IMR-90 (cell line): ENCODE measurements around the gene LYRM4. TPM values are rescaled to one million over a fixed set of nuclear protein-coding genes. Genes with fewer than 3 reads are reported as not detected.

Source experiments
- ATAC-seq: fragments of 200-7000 bp; cut with Tn5 transposase; 2 replicates; pipeline ENCODE4 v1.9.1; 2020; ENCODE audit warnings: low read depth, mild to moderate bottlenecking, moderate library complexity
- BruUV-seq: library from RNA; stranded (reverse); fragments of 400-500 nt; replicated peaks from 2 replicates; lab custom pipeline; 2021; lab: Mats Ljungman, UMichigan
- CTCF ChIA-PET: fragments of 300-600 bp; formaldehyde crosslinking; extraction: SDS; loops from one replicate; lab custom pipeline; 2021; ENCODE audit warnings: antibody characterized with exemption; lab: Yijun Ruan, JAX
- POLR2A ChIA-PET: fragments of 300-600 bp; sonication (Branson Sonifier 250); formaldehyde crosslinking; loops from one replicate; lab custom pipeline; 2022; ENCODE audit warnings: antibody characterized with exemption; ENCODE audit not compliant: unreplicated experiment; lab: Charles Lee
- DNase-seq: peaks from one replicate; pipeline ENCODE4 v3.0.0; 2013
- H2AFZ ChIP-seq: replicated peaks from 2 replicates; pipeline ENCODE3; 2013; ENCODE audit warnings: low read length, mild to moderate bottlenecking; ENCODE audit not compliant: poor library complexity
- H2AK5ac ChIP-seq: 2 replicates; pipeline ENCODE4 v1.6.1; 2013; ENCODE audit warnings: low read depth, low read length, inconsistent platforms
- H2AK9ac ChIP-seq: replicated peaks from 2 replicates; pipeline ENCODE3; 2013; ENCODE audit warnings: mild to moderate bottlenecking, low read depth, low read length, moderate library complexity; ENCODE audit not compliant: poor library complexity
- H2BK120ac ChIP-seq: 2 replicates; pipeline ENCODE4 v1.6.1; 2013; ENCODE audit warnings: low read depth, low read length, inconsistent platforms
- H2BK15ac ChIP-seq: 3 replicates; pipeline ENCODE4 v1.6.1; 2013; ENCODE audit warnings: low read depth, low read length, inconsistent platforms
- H2BK20ac ChIP-seq: 2 replicates; pipeline ENCODE4 v1.6.1; 2013; ENCODE audit warnings: low read depth, mild to moderate bottlenecking, inconsistent platforms, low read length, moderate library complexity
- H2BK5ac ChIP-seq: 2 replicates; pipeline ENCODE4 v1.6.1; 2013; ENCODE audit warnings: mild to moderate bottlenecking, low read depth, low read length, inconsistent platforms; ENCODE audit not compliant: poor library complexity, severe bottlenecking
- H3K14ac ChIP-seq: replicated peaks from 2 replicates; pipeline ENCODE4 v1.6.1; 2013; ENCODE audit warnings: low read depth, low read length, inconsistent platforms
- H3K18ac ChIP-seq: 2 replicates; pipeline ENCODE4 v1.6.1; 2013; ENCODE audit warnings: low read depth, low read length, control low read depth
- H3K23ac ChIP-seq: 2 replicates; pipeline ENCODE4 v1.6.1; 2013; ENCODE audit warnings: low read depth, low read length, inconsistent platforms
- H3K27ac ChIP-seq: 2 replicates; pipeline ENCODE4 v1.5.1; 2013; ENCODE audit warnings: mild to moderate bottlenecking, control low read depth, low read length; ENCODE audit not compliant: insufficient read depth
- H3K27me3 ChIP-seq: 2 replicates; pipeline ENCODE4 v1.6.1; 2013; ENCODE audit warnings: low read length; ENCODE audit not compliant: control insufficient read depth, insufficient read depth
- H3K36me3 ChIP-seq: 2 replicates; pipeline ENCODE4 v1.6.1; 2013; ENCODE audit warnings: low read length, mixed read lengths; ENCODE audit not compliant: control insufficient read depth, insufficient read depth
- H3K4ac ChIP-seq: 2 replicates; pipeline ENCODE4 v1.6.1; 2013; ENCODE audit warnings: low read depth, low read length, inconsistent platforms
- H3K4me1 ChIP-seq: 2 replicates; pipeline ENCODE4 v1.6.1; 2013; ENCODE audit warnings: low read length, mixed read lengths; ENCODE audit not compliant: control insufficient read depth, insufficient read depth
- H3K4me2 ChIP-seq: 2 replicates; pipeline ENCODE4 v1.6.1; 2013; ENCODE audit warnings: low read depth, mild to moderate bottlenecking, control low read depth, low read length, moderate library complexity
- H3K4me3 ChIP-seq: 2 replicates; pipeline ENCODE4 v1.5.1; 2013; ENCODE audit warnings: low read depth, mild to moderate bottlenecking, control low read depth, low read length, moderate library complexity; ENCODE audit not compliant: insufficient read depth
- H3K56ac ChIP-seq: 2 replicates; pipeline ENCODE4 v1.6.1; 2013; ENCODE audit warnings: low read length, inconsistent platforms; ENCODE audit not compliant: insufficient read depth; ENCODE audit errors: extremely low read depth
- H3K79me1 ChIP-seq, 2 experiments: 2 replicates each; pipeline ENCODE4 v1.6.1; 2013; ENCODE audit warnings: low read length in 2 of 2, inconsistent platforms in 1 of 2, low read depth in 1 of 2
- H3K9ac ChIP-seq: 2 replicates; pipeline ENCODE4 v1.6.1; 2013; ENCODE audit warnings: low read depth, low read length, control low read depth
- H3K9me1 ChIP-seq: 2 replicates; pipeline ENCODE4 v1.6.1; 2013; ENCODE audit warnings: low read length, inconsistent platforms; ENCODE audit not compliant: insufficient read depth
- H3K9me3 ChIP-seq: 2 replicates; pipeline ENCODE4 v1.6.1; 2013; ENCODE audit warnings: low read length; ENCODE audit not compliant: control insufficient read depth, insufficient read depth
- H4K20me1 ChIP-seq: 2 replicates; pipeline ENCODE4 v1.6.1; 2013; ENCODE audit warnings: low read length, inconsistent platforms; ENCODE audit not compliant: insufficient read depth
- H4K5ac ChIP-seq: 2 replicates; pipeline ENCODE4 v1.6.1; 2013; ENCODE audit warnings: mild to moderate bottlenecking, low read depth, low read length, control low read depth
- H4K8ac ChIP-seq, 2 experiments: 2 replicates each; pipeline ENCODE4 v1.6.1; 2013; ENCODE audit warnings: low read depth in 2 of 2, low read length in 2 of 2, control low read depth in 1 of 2, inconsistent platforms in 1 of 2
- H4K91ac ChIP-seq: 2 replicates; pipeline ENCODE4 v1.6.1; 2013; ENCODE audit warnings: low read depth, low read length, inconsistent platforms; ENCODE audit not compliant: insufficient read depth
- BHLHE40 ChIP-seq: fragments of 150-350 bp; IDR thresholded peaks from 2 replicates; pipeline ENCODE4 v1.6.1; 2016; ENCODE audit warnings: mild to moderate bottlenecking, low read depth, low read length
- CEBPB ChIP-seq: IDR thresholded peaks from 2 replicates; pipeline ENCODE4 v1.6.1; 2012; ENCODE audit warnings: low read depth, low read length, improper control_type of control experiment
- CHD1 ChIP-seq: IDR thresholded peaks from 2 replicates; pipeline ENCODE4 v1.6.1; 2012; ENCODE audit warnings: low read depth, low read length, improper control_type of control experiment
- CTCF ChIP-seq: conservative IDR thresholded peaks from 2 replicates; pipeline ENCODE4 v1.5.1; 2012; ENCODE audit warnings: mild to moderate bottlenecking, low read depth, low read length, improper control_type of control experiment
- ELK1 ChIP-seq: fragments of 150-350 bp; IDR thresholded peaks from 2 replicates; pipeline ENCODE4 v1.6.1; 2016; ENCODE audit warnings: low read depth, mild to moderate bottlenecking, low read length, moderate library complexity, borderline replicate concordance
- FOS ChIP-seq: fragments of 150-350 bp; IDR thresholded peaks from 2 replicates; pipeline ENCODE4 v1.6.1; 2016; ENCODE audit warnings: low read depth, low read length
- MAFK ChIP-seq: IDR thresholded peaks from 2 replicates; pipeline ENCODE4 v1.6.1; 2012; ENCODE audit warnings: low read depth, low read length, improper control_type of control experiment
- MAZ ChIP-seq: IDR thresholded peaks from 2 replicates; pipeline ENCODE4 v1.6.1; 2012; ENCODE audit warnings: low read depth, mild to moderate bottlenecking, low read length, improper control_type of control experiment, moderate library complexity, borderline replicate concordance
- MXI1 ChIP-seq: IDR thresholded peaks from 2 replicates; pipeline ENCODE4 v1.6.1; 2012; ENCODE audit warnings: low read depth, mild to moderate bottlenecking, low read length, moderate library complexity, borderline replicate concordance
- NFE2L2 ChIP-seq: fragments of 150-350 bp; IDR thresholded peaks from 2 replicates; pipeline ENCODE4 v1.6.1; 2016; ENCODE audit warnings: low read depth, mild to moderate bottlenecking, low read length
- POLR2A ChIP-seq: IDR thresholded peaks from 2 replicates; pipeline ENCODE4 v1.6.1; 2012; ENCODE audit warnings: mild to moderate bottlenecking, low read depth, low read length
- RAD21 ChIP-seq: IDR thresholded peaks from 2 replicates; pipeline ENCODE4 v1.6.1; 2012; ENCODE audit warnings: low read length, improper control_type of control experiment
- RCOR1 ChIP-seq: IDR thresholded peaks from 2 replicates; pipeline ENCODE4 v1.6.1; 2012; ENCODE audit warnings: mild to moderate bottlenecking, low read length, improper control_type of control experiment; ENCODE audit not compliant: insufficient replicate concordance
- RFX5 ChIP-seq: IDR thresholded peaks from 2 replicates; pipeline ENCODE4 v1.8.0; 2012; ENCODE audit warnings: low read depth, mild to moderate bottlenecking, low read length, moderate library complexity
- SMC3 ChIP-seq: fragments of 150-350 bp; IDR thresholded peaks from 2 replicates; pipeline ENCODE4 v1.6.1; 2016; ENCODE audit warnings: low read depth, mild to moderate bottlenecking, antibody characterized with exemption, low read length, moderate library complexity
- USF2 ChIP-seq: fragments of 150-350 bp; IDR thresholded peaks from 2 replicates; pipeline ENCODE4 v1.6.1; 2017; ENCODE audit warnings: mild to moderate bottlenecking, antibody characterized with exemption, low read length, low read depth
- WGBS, 2 experiments: methylation state at CpG; one replicate each; pipeline versions ENCODE4 v1.1.5 to v1.1.7; 2013; ENCODE audit warnings: missing lambda C conversion rate in 2 of 2; ENCODE audit not compliant: insufficient read length in 1 of 2; ENCODE audit errors: extremely low coverage in 2 of 2; 5-methylcytosine and 5-hydroxymethylcytosine counted together
- dilution Hi-C: fragments of 300-500 bp; cut with HindIII; formaldehyde crosslinking; loops from one replicate; pipeline ENCODE4 v1.14.3; 2018; ENCODE audit warnings: low sequenced_read_pairs; ENCODE audit not compliant: unreplicated experiment
- in situ Hi-C: fragments of 300-500 bp; cut with MboI; formaldehyde crosslinking; loops from 3 replicates; pipeline ENCODE4 v1.14.3; 2019; ENCODE audit warnings: low sequenced_read_pairs, inconsistent platforms, mixed read lengths
- intact Hi-C: fragments of 100-400 bp; cut with micrococcal nuclease; formaldehyde crosslinking; loops from 2 replicates; pipeline ENCODE4 v1.10.0; 2022
- polyA plus RNA-seq, 3 experiments: library from polyadenylated mRNA; depleted of rRNA; stranded (reverse); fragments of >200 nt; gene quantifications; 2 replicates each; pipeline ENCODE4 v1.2.3, GENCODE V29; 2012; ENCODE audit warnings: low replicate concordance in 1 of 3
- total RNA-seq: library from RNA; depleted of rRNA; stranded (reverse); fragments of >200 nt; gene quantifications from 2 replicates; pipeline ENCODE4 v1.2.3, GENCODE V29; 2012

Gene LYRM4
- total and polyA plus RNA-seq, 2 of the 4 experiments (the other 2 are of a cell fraction), result 11.5 to 26.6 TPM

DNA sequence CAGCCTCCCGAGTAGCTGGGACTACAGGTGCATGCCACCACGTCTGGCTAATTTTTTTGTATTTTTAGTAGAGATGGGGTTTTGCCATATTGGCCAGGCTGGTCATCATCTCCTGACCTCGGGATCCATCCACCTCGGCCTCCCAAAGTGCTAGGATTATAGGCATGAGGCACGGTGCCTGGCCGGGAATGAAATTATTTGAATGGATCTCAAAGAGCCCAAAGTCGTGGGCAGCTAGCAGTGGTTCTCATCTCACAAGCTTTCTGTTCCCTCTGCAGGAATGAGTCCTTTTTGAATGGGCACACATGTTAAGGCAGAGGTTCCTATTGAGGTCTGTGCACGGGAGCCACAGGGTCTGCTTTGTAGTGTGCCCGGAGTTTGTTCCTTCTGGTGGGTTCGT lies 140.7 kb downstream of the LYRM4 start:
- Histone ChIP-seq H2BK15ac (no peak overlapping the region), H3K4ac (no peak overlapping the region), H3K9me1 (peaks cover 7% of the 10 kb centered on the region), H4K5ac (no peak overlapping the region), H3K4me3 (no peak overlapping the region), H3K18ac (no peak overlapping the region), H3K14ac (no peak overlapping the region), H3K4me2 (no peak overlapping the region), H3K79me1 (peaks cover 0 to 5% of the 10 kb centered on the region in 2 experiments; a peak in 1 of 4 replicates), H3K9me3 (no peaks in the 10 kb centered on the region; the same call in 1 of the 2 replicates), H3K36me3 (no peaks in the 10 kb centered on the region), H3K27ac (no peak overlapping the region), H3K56ac (no peak overlapping the region), H4K20me1 (peaks cover 14% of the 10 kb centered on the region; the same call in 1 of the 2 replicates), H2BK120ac (no peak overlapping the region), H3K27me3 (no peaks in the 10 kb centered on the region), H2BK5ac (no peak overlapping the region), H4K8ac (no peak overlapping the region), H2AK5ac (no peak overlapping the region), H3K23ac (no peak overlapping the region), H4K91ac (no peak overlapping the region), H2AK9ac (no peak overlapping the region), H3K4me1 (peaks cover 4% of the 10 kb centered on the region), H2BK20ac (no peak overlapping the region), H2AFZ (no peak overlapping the region), H3K9ac (no peak overlapping the region)
- 95% methylated on average over 6 of the region's 10 CpGs; no CpG with 5 or more reads in 1 of the 2 experiments for WGBS, 2 experiments
- dilution Hi-C loops, result no loop called here
- no TSS peak for BruUV-seq
- ATAC-seq (no peak), DNase-seq (no peak)
- intact Hi-C loops, result no loop called here
- TF ChIP-seq CEBPB (no peak), CHD1 (no peak), USF2 (no peak), MAFK (no peak), POLR2A (no peak), RCOR1 (no peak), MXI1 (no peak), FOS (no peak), MAZ (no peak), SMC3 (no peak), ELK1 (no peak), RAD21 (no peak), CTCF (no peak), NFE2L2 (no peak), BHLHE40 (no peak), RFX5 (no peak)
- in situ Hi-C loops, result no loop called here
- ChIA-PET POLR2A (no interaction called here), CTCF (no interaction called here)
